Smooth muscle cell (in vitro differentiated cells): ENCODE data around the gene RBBP7. TPM values are rescaled to one million over a fixed set of nuclear protein-coding genes. Genes with fewer than 3 reads are reported as not detected.
"Not testable (repeated sequence)": the region's sequence is repeated elsewhere in the genome, so short reads cannot be mapped to it uniquely, and the experiment has no call there.

Experiments
- DNase-seq: peaks from one replicate; lab custom pipeline; 2025; ENCODE audit not compliant: unreplicated experiment; lab: John Stamatoyannopoulos, UW
- H2AFZ ChIP-seq: fragments of 200-600 bp; sonication (generic); 2 replicates; pipeline ENCODE4 v1.6.0; 2016; ENCODE audit warnings: antibody characterized with exemption, low read depth, mild to moderate bottlenecking
- H3F3A ChIP-seq: fragments of 200-600 bp; sonication (generic); 2 replicates; pipeline ENCODE4 v1.6.0; 2017; ENCODE audit warnings: antibody characterized with exemption, low read depth
- H3K27ac ChIP-seq: fragments of 200-600 bp; sonication (generic); 2 replicates; pipeline ENCODE4 v1.5.1; 2016; ENCODE audit warnings: low read depth, mild to moderate bottlenecking
- H3K27me3 ChIP-seq: fragments of 200-600 bp; sonication (generic); 2 replicates; pipeline ENCODE4 v1.6.1; 2016; ENCODE audit warnings: low read depth, mild to moderate bottlenecking
- H3K36me3 ChIP-seq: fragments of 200-600 bp; sonication (generic); 2 replicates; pipeline ENCODE4 v1.5.1; 2016; ENCODE audit warnings: low read depth
- H3K4me1 ChIP-seq: fragments of 200-600 bp; sonication (generic); 2 replicates; pipeline ENCODE4 v1.5.1; 2016; ENCODE audit warnings: low read depth
- H3K4me2 ChIP-seq: fragments of 200-600 bp; sonication (generic); 2 replicates; pipeline ENCODE4 v1.6.0; 2016; ENCODE audit warnings: mild to moderate bottlenecking
- H3K4me3 ChIP-seq: fragments of 200-600 bp; sonication (generic); 2 replicates; pipeline ENCODE4 v1.5.1; 2016; ENCODE audit warnings: mild to moderate bottlenecking
- H3K79me2 ChIP-seq: fragments of 200-600 bp; sonication (generic); 2 replicates; pipeline ENCODE4 v1.6.0; 2016; ENCODE audit warnings: low read depth, mild to moderate bottlenecking
- H3K9ac ChIP-seq: fragments of 200-600 bp; sonication (generic); 2 replicates; pipeline ENCODE4 v1.6.0; 2016; ENCODE audit warnings: low read depth
- H3K9me3 ChIP-seq: fragments of 200-600 bp; sonication (generic); replicated peaks from 2 replicates; pipeline ENCODE4 v1.5.1; 2016; ENCODE audit warnings: low read depth
- H4K20me1 ChIP-seq: fragments of 200-600 bp; sonication (generic); 2 replicates; pipeline ENCODE4 v1.6.0; 2016; ENCODE audit warnings: low read depth
- WGBS: methylation state at CpG from one replicate; pipeline ENCODE4 v1.1.7; 2016; ENCODE audit warnings: low lambda C conversion rate; 5-methylcytosine and 5-hydroxymethylcytosine counted together
- polyA plus RNA-seq: library from polyadenylated mRNA; unstranded; fragments of >200 nt; fragmentation: Nextera tagmentation; extraction: Ambion mirVana; gene quantifications from 2 replicates; pipeline ENCODE4 v1.2.1, GENCODE V29; 2016
- total RNA-seq: library from RNA; depleted of rRNA; stranded (reverse); fragments of >200 nt; gene quantifications from 2 replicates; pipeline ENCODE4 v1.2.3, GENCODE V29; 2014
- TF ChIP-seq, protein P1 (sequence below): fragments of 200-600 bp; sonication (generic); IDR thresholded peaks from 2 replicates; pipeline ENCODE4 v1.5.1; 2017; ENCODE audit warnings: borderline replicate concordance, mild to moderate bottlenecking, antibody characterized with exemption; ENCODE audit not compliant: insufficient read depth, poor library complexity, severe bottlenecking

The RBBP7 gene
- total and polyA plus RNA-seq, 2 experiments from 2014 or later: 116 to 147 TPM

- Histone ChIP-seq H3K9ac (no peak overlapping the region), H3K36me3 (peaks cover 16% of the 10 kb centered on the region), H3K79me2 (peaks cover 78% of the 10 kb centered on the region), H2AFZ (no peak overlapping the region), H3F3A (peaks cover 6% of the 10 kb centered on the region), H3K27ac (peak overlapping the region; percentile 55), H3K4me1 (no peaks in the 10 kb centered on the region), H3K9me3 (peaks cover 4% of the 10 kb centered on the region), H4K20me1 (peaks cover 42% of the 10 kb centered on the region), H3K4me3 (no peak overlapping the region), H3K27me3 (no peaks in the 10 kb centered on the region), H3K4me2 (no peak overlapping the region)
- TF ChIP-seq, protein P1, sequence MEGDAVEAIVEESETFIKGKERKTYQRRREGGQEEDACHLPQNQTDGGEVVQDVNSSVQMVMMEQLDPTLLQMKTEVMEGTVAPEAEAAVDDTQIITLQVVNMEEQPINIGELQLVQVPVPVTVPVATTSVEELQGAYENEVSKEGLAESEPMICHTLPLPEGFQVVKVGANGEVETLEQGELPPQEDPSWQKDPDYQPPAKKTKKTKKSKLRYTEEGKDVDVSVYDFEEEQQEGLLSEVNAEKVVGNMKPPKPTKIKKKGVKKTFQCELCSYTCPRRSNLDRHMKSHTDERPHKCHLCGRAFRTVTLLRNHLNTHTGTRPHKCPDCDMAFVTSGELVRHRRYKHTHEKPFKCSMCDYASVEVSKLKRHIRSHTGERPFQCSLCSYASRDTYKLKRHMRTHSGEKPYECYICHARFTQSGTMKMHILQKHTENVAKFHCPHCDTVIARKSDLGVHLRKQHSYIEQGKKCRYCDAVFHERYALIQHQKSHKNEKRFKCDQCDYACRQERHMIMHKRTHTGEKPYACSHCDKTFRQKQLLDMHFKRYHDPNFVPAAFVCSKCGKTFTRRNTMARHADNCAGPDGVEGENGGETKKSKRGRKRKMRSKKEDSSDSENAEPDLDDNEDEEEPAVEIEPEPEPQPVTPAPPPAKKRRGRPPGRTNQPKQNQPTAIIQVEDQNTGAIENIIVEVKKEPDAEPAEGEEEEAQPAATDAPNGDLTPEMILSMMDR: no peak
- DNase-seq: no peak
These were observed 13.4 kb downstream of the RBBP7 start for GRCh38 chrX:16856744-16857143.

DNA sequence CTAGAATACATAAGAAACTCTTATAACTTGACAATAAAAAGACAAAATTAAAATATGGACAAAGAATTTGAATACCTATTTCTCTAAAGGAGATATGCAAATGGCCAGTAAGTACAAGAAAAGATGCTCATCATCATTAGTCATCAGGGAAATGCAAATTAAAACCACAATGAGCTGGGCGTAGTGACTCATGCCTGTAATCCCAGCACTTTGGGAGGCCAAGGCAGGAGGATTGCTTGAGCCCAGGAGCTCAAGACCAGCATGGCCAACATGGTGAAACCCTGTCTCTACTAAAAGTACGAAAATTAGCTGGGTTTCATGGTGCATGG, 14.1 kb downstream of the RBBP7 start:
- peaks cover 71% of the 10 kb centered on the region for H3K79me2 ChIP-seq
- H2AFZ ChIP-seq, H3K4me1 ChIP-seq, H3K9me3 ChIP-seq, H3K9ac ChIP-seq, H3K27me3 ChIP-seq, H3K4me3 ChIP-seq, H3K4me2 ChIP-seq, DNase-seq, H3F3A ChIP-seq: not testable (repeated sequence)
- peaks cover 34% of the 10 kb centered on the region for H4K20me1 ChIP-seq
- peak overlapping the region; percentile 55 for H3K27ac ChIP-seq
- 58% methylated on average over 2 of the region's 2 CpGs for WGBS
- peaks cover 16% of the 10 kb centered on the region for H3K36me3 ChIP-seq

GRCh38 chrX:16855363-16856075, 14.6 kb downstream of the RBBP7 start:
- Histone ChIP-seq H4K20me1 (peaks cover 30% of the 10 kb centered on the region), H3K36me3 (peaks cover 16% of the 10 kb centered on the region), H3K27ac (peak overlapping the region; percentile 55), H3K9me3 (peaks cover 4% of the 10 kb centered on the region), H3K79me2 (peaks cover 67% of the 10 kb centered on the region), H3K4me3 (no peak overlapping the region), H3F3A (peaks cover 6% of the 10 kb centered on the region), H3K4me2 (no peak overlapping the region), H3K27me3 (no peaks in the 10 kb centered on the region), H3K9ac (no peak overlapping the region), H3K4me1 (no peaks in the 10 kb centered on the region), H2AFZ (no peak overlapping the region)
- 90% methylated on average over 5 of the region's 5 CpGs for WGBS
- TF ChIP-seq, protein P1: no peak
- DNase-seq: no peak

GRCh38 chrX:16853537-16853936, 16.6 kb downstream of the RBBP7 start:
- H4K20me1 ChIP-seq: peaks cover 20% of the 10 kb centered on the region
- peaks cover 16% of the 10 kb centered on the region for H3K36me3 ChIP-seq
- H3K4me2 ChIP-seq: no peak overlapping the region
- no peak overlapping the region for H3K4me3 ChIP-seq
- peaks cover 6% of the 10 kb centered on the region for H3F3A ChIP-seq
- no peak overlapping the region for H2AFZ ChIP-seq
- 96% methylated on average over 3 of the region's 3 CpGs for WGBS
- H3K9ac ChIP-seq: no peak overlapping the region
- TF ChIP-seq, protein P1: no peak
- no peaks in the 10 kb centered on the region for H3K4me1 ChIP-seq
- peak overlapping the region; percentile 32 for H3K27ac ChIP-seq
- H3K9me3 ChIP-seq: peaks cover 4% of the 10 kb centered on the region
- H3K79me2 ChIP-seq: peaks cover 54% of the 10 kb centered on the region
- no peak for DNase-seq
- no peaks in the 10 kb centered on the region for H3K27me3 ChIP-seq
